GM19467 (cell line): ENCODE measurements around the gene FCN3.

Experiments
- ATAC-seq: cut with Tn5 transposase; IDR thresholded peaks from one replicate; pipeline ENCODE4 v1.9.1; 2021; ENCODE audit warnings: mild to moderate bottlenecking, moderate library complexity; ENCODE audit not compliant: unreplicated experiment

FCN3 gene

DNA sequence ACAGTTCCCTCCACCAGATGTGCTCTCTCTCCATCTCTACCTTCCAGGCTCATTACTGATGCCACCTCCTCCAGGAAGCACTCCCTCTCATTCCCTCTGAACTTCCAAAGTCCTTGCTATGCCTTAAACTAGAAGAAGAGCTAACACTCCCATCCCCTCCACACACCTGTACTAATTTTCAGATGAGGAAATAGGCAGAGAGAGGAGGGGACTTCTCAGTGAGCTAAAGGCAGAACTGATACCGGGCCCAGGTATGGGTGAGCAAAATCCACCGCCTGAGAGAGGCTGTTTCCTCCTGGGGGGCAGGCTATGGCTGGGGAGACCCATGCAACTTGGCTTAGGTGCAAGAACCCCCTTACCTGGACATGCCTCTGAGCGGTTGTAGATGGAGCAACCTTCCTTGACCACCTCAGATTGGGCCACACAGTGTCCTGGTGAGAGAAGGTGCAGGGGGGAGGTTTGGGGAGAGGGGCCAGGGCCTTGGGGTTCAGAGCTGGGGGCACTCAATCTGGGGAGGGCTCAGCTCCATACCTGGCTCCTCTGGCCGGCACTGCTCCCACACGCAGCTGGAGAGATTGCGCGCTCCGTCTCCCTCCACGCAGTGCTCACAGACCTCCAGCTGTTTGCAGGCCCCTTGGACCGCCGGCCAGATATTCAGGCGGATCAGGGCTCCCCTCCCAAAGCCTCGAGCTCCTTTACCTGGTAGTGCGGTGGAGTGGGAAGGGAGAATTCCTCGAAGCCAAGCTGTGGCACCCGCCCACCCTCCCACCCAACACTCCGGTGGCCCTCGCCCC, 7.5 kb upstream of the FCN3 start:
- ATAC-seq, result no peak

DNA sequence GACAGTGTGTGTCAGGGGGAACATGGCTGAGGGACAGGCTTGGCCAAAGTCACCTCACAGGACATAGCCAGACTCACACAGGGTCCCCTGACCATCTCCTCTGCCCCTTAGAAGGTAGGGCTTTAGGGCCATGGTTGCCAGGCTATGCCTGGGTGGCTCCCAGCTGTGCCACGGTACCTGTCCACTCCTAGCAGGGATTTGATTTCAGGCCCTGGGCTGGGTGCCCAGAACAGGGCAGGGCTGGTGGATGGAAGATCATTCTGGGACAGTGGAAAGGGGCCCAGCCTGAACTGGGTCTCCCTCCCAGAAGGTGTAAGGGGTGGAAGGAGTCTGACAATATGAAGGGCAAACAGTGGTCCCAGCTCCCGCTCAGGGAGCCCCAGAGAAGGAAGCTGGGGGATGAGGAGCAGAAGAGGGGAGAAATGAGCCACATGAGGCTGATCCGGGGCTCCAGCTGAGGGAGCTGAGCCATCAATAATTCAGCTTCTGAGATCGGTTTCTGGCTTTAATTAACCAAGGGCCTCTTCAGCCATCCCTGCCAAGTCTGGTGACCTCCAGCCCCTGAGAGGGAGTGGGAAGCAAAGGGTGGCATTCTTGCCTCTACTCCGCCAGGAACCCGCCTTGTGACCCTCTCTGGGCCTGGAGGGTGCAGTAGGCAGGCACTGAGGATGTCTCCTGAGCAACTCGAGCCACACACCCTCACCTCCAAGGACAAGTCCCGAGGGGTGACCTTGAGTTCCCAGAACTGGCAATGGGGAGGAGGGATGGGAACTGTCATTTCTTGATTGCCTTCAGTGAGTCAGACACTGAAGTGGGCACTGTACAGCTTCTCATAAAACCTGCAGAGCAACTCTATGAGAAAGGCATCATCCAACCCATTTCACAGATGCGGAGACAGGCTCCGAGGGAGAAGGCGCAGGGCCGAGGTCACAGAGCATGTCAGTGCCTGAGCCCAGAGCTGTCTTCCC, 6.4 kb upstream of the FCN3 start:
- ATAC-seq, result no peak

DNA sequence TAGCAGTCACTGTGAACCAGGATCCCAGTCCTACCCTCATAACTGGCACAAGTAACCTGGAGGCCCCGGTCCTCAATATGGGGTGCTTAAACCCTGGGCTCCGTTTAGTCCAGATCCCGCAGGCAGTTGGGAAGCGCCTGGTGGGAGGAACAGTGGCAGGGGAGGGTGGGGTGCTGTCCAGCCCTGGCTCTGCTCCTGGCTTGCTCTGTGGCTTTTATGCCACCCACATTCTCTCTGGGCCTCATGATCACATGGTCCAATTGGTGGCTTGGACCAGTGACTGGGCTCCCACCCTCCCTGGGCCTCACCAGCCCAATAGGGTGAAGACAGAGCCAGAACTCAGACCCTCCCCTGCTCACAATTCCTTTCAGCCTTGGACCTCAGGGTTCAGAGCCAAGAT, 5.6 kb upstream of the FCN3 start:
- no peak for ATAC-seq

DNA sequence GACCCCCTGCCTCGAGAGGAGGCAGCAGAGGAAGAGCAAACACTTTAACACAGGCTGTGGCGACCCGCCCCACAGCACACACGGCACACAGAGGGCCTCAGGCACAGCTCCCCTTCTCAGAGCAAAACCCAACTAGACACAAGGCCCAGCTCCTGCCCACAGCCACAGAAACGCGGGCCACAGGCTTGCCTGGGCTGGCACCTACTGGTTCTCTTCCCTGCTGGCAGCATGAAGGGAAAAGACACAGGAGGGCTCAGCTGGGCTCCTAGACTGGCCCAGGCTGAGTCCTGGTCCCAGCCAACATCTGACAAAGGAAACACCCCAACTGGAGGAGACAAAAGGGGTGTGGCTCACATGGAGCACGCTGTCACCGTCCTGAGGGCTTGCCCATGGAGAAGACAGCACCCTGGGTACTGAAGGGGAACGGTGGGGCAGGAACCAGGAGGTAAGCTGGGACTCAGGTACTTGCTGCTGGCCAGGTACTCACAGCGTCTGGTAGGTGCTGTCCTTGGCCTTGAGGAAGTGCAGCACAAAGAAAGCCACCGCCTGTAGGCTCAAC, 5.0 kb upstream of the FCN3 start:
- ATAC-seq, result no peak

DNA sequence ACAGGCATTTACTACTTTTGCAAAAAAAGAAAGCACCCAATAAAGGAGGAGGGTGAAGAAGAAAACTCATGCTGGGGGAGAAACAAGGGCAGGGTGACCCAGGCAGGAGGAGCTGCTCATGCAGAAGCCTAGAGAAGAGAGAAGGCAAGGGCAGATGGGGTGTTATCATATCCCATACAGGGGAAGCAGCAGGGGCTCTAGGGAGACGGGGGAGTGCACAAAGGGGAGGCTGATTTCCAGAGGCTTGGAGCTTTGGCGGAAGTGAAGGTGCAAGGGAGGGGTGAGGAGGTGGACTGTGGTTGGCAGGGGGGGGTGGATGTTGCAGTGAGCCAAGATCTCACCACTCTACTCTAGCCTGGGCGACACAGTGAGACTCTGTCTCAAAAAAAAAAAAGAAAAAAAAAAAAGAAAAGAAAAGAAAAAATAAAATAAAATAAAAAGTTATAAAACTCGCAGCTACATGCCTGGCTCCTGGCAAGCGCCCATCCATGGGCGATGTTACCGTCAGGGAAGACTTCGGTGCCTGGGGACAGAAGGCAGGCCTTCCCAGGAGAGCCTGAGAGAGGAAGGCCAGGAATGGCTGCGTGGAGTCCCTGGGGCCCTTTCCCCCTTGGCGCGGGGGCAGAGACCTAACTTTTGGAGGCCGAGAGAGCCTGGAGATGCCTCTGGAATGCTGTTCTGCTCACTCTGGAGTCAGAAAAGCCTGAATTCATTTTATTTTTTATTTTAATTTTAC, 3.3 kb upstream of the FCN3 start:
- ATAC-seq, result no peak

DNA sequence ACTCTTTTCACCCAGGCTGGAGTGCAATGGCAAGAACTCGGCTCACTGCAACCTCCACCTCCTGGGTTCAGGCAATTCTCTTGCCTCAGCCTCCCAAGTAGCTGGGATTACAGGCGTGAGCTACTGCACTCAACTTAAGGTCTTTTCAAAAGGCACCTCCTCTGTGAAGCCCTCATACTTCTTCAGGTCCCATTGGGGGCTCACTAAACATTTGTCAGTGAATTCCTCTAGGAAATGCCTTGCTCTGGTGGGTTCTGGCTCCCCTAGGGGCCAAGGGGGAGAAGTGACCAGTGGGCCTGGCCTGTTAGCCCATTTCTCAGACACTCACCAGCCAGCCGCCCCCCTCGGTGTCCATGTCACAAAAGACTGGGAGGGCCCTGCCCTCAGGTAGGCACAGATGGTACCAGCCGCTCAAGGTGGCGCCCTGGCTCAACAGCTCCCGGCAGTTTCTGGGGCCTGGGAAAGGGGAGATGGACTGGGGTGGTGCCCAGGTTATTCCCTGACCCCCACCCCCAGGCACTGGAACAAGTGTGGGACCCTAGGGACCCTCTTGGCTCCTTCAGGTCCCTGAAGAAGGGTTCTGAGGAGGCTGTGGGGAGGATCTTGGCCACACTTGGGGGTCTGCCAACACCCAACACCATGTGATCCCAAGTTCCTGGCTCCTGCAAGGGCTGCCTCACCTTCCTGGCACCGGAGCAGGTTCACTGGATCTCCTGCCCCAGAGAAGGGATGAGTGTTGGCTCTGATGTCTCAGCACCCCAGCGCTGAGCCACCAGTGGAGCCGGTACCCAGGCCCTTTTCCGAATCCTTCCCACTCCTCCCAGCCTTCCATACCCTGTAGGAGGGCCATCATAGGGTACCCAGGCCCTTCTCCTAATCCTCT, 1.6 kb downstream of the FCN3 start:
- ATAC-seq, result no peak

DNA sequence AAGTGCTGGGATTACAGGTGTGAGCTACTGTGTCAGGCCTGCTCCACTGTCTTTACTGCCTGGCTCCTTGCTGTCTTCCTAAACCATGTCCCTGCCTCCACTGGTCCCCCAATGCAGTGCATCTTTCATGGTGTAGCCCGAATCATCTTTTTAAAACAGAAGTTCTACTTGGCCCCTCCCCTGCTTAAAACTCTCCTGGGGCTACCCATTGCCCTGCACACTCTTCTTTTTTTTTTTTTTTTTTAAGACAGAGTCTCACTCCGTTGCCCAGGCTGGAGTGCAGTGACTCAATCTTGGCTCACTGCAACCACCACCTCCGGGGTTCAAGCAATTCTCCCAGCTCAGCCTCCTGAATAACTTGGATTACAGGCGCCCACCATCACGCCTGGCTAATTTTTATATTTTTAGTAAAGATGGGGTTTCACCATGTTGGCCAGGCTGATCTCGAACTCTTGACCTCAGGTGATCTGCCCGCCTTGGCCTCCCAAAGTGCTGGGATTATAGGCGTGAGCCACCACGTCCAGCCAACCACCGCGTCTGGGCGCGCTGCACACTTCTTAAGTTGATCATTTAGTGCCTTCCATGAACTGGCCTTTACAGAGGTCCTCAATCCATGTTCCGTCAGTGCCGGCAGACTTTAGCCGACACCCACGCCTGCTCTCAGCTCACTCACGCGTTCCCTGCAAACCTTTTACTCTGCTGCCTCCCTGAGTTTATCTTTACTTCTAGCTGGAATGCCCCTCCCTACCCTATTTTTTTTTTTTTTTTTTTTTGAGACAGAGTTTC, 2.4 kb downstream of the FCN3 start:
- ATAC-seq, result no peak

DNA sequence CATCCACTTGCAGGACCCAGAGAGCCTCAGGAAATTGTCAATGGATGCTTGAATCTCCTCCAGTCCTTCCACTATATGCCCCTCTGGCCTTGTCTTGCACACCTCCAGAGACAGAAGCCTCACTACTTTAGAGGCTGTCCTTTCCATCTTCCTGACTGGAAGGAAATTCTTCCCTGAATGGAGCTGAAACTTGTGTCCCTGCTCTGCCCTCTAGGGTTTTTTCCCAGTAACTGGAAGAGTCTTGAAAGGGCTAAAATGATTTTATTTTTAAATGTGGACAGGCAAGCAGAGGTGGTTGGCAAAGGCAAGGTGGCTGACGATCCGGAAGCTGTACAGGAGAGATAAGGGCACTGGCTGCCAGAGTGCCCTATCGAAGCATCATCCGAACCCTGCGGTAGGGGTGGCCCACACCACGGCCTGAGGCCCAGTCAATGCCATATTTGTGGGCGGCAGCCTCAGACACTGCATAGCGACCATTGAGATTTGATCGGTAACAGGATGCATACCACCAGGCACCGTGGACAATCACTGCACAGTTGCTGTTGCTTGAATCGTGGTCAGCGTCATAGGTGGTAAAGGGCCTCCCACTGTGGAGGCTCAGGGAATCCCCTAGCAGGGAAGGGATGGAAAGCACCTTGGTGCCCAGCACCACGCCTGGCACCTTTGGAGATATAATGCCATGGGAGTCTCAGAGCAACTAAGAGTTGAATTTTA, 5.6 kb downstream of the FCN3 start:
- no peak for ATAC-seq

DNA sequence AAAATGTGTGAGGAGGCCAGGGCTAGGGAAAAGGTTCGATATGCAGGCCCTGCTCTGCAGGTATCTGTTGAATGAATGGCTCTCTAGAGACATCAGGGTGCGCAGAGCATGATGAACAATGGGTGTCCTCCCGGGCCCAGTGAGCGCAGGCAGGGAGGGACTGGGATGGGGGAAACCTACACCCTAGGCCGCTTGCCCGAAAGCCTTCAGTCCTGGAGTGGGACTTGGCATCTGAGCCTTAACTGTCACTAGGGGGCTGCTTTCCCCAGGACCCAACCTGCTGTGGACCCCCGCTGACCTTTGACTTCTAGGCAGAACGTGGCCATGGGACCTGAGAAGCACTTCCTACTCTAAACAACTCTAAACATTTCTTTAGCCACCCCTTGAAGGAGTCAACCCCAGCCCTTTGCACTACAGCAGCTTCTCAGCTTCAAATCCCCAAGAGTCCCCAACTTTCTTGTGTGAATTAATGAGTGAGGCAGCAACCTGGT, 7.4 kb downstream of the FCN3 start:
- ATAC-seq, result no peak

DNA sequence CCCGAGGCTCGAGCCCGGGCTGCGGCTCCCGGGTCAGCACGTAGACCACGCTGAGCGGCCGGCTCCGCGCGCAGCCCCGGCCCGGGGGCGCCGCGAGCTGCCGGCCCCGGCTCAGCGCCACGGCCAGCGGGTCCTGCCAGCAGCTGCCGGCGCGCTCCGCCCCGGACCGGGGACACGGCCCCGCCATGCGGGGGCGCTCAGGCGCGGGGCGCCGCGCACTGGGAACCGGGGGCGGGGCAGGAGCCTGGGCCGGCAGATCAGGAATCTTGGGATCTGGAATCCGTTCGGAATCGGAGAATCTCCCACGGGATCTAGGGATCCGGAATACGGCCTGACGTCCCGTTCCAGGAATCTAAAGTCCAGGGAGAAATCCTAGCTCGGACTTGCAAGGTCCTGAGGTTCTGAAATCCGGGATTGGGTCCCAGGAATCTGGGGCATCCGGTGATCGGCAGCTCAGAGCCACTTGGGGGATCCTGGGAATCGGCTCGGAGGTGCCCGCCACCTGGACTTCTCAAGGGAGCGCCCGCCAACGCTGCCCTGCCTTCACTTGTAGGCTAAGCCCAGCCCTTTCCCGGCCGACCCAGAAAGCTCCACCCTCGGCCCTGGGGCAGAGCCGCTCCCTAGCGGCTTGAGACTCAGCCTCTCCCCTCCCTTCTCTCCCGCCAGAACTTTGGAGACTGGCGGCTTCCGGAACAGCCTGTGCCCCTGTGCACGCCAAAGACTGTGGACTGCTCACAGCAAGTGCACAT, 8.0 kb downstream of the FCN3 start, which contains the start of gene MAP3K6:
TSS of gene MAP3K6 (minus strand) at position 551 of the 749 bp plus-strand sequence. CDS start at position 187, 364 bp downstream.
- peak; percentile 18 for ATAC-seq

DNA sequence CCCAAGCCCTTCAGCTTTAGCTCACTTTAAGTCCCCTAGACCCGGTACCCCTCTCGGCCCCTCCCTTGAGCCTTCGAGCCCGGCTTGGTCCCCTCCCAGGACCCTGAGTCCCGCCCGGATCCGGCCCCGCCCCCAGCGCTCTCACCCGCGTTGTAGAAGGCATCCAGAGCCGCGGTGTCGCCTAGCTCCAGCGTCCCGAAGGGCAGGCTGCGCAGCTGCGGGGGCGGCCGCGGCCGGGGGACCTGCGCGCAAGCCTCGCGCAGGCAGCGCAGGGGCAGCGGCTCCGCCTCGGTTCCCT, 8.6 kb downstream of the FCN3 start:
- ATAC-seq, result peak; percentile 22

DNA sequence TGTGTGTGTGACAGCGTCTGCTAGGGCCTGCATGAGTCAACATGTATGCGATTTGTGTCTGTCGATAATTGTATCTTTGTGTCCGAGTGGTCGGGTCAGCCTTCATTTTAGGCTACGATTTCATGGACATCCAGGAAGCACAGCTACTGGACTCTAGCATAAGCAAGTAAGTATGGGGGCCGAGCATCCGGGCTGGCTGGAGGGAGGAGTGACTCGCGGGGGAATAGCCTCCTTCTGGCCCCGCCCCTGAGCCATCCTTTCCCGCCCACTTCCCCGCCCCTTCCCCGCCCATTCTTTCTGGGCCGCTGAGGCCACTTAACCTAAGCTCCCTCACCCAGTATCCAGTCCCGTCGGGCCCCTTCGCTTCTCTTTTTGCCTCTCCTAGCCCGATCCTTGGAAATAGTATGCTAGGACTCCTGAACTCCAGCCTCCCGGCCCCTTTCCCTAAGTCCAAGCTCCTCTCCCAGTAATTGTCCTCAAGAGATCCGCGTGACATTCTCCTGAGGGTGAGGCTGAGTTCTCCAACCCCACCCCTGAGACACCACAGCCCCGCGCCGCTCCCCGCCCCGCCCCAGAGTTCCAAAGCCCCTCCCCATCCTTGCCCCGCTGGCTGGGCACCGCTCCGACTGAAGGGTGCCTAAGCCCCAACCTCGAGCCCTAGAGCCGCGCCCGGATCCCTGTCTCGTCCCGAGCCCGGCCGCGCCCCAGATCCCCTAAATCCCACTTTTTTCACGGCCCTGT, 9.1 kb downstream of the FCN3 start:
- peak; percentile 44 for ATAC-seq

DNA sequence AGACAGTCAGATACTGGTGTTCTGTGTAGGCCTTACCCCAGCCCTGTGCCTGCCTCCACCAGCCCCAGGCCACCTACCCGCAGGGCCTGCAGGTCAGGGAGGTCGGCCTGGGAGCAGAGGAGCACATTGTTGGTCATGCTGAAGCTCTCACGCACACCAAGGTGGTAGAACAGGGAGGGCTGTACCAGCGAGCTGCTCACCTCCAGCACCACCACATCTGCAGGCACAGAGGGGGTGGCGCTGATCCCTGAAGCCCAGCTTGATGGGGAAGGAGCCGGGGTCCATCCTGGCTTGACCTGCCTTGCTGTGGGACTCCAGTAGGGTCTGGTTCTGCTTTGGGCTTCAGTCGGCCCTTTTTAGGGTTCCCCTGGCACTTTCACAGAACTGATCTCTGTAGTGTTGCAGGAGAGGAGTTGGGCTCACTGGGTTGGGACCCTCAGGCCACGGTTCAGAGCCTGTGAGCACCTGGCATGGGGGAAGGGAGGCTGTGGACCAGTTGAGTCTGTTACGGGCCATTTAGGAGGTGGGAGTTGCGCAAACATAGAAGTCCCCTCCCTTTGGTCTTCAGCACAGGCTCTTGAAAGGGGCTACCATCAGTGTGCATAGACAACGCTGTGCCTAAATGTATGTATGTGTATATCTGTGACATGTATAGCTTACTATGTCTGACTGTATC, 9.8 kb downstream of the FCN3 start:
- ATAC-seq, result no peak

DNA sequence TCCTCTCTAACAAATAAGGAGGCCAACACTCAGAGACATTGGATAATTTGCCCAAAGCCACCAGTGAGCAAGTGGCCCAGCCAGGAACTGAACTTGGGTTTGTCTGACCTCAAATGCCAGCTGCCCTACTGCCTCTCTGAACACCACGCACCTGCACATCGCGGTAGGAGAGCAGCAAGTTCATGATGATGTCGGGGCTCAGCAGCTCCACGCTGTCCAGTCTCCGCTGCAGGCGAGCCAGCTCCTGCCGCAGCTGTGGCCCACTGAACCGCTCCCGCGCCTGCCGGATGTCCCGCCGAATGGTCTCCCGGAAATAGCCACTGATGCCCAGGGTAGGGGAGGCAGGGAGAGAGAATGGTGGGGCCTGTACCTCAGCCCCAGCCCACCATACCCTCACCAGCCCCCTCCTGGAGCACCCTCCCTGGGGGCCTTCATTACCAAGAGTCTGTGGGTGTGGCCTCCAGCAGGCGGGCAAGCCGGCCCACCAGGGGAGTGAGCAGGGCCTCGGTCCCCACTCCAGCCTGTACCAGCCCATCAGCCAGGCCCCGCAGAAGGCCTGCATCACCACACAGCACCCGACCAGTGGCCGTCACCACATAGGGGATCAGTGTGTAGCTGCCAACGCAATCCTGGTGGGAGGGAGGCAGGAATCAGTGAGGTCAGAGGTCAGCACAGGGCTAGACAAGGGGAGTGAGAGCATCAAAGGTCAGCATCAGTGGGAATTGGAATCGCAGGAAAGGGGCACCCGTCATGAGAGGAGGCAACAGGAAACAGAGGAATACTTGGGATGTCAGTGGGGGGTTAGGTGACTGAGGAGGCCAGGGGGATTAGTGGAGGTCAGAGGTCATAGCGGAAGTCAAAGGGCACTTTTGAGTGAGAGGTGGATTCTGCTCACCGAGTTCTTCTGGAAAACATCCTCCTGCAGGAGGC, 10.6 kb downstream of the FCN3 start:
- no peak for ATAC-seq

DNA sequence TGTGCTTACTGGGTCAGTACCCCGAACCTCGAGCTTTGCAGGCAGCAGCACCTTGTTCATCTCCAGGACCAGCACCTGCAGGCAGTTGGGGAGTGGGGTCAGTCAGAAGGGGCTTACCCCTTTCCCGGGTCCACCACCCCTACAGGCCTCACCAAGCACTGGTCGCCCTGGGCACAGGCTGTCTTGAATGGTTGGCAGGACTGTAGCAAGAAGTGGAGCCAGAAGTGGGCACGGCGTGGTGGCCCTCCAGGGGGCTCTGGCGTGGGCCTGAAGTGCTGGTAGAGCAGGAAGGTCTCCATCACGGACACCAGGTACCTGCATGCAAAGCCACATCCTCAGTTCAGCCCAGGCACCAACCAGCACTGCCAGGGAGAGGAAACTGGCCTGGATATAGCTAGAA, 13.1 kb downstream of the FCN3 start:
- no peak for ATAC-seq

DNA sequence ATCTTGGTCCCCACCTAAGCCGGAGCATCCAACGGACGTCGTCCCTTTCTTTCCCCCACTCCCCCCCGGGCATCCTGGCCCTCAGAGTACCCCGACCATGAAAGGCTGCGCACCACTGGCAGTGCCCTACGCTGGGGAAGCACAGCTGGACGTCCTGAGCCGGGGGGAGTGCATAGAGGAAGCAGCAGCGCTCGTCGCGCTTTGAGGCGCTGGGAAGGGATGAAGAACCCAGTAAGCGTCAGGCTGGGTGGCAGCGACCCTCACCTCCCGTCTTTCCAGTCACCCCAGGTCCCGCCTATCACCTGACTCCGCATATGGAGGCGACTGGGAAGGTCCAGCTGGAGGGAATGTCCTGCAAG, 13.6 kb downstream of the FCN3 start:
- no peak for ATAC-seq
